ENCODE measurements around the gene ARAF. TPM values are rescaled to one million over a fixed set of nuclear protein-coding genes. Genes with fewer than 3 reads are reported as not detected.
A peak's percentile ranks its signal among the peaks of the same experiment; 100 is the strongest.

Gene ARAF
- total and polyA plus RNA-seq, 5 donors = 33.2 to 73.2 (median 67.5) TPM

DNA sequence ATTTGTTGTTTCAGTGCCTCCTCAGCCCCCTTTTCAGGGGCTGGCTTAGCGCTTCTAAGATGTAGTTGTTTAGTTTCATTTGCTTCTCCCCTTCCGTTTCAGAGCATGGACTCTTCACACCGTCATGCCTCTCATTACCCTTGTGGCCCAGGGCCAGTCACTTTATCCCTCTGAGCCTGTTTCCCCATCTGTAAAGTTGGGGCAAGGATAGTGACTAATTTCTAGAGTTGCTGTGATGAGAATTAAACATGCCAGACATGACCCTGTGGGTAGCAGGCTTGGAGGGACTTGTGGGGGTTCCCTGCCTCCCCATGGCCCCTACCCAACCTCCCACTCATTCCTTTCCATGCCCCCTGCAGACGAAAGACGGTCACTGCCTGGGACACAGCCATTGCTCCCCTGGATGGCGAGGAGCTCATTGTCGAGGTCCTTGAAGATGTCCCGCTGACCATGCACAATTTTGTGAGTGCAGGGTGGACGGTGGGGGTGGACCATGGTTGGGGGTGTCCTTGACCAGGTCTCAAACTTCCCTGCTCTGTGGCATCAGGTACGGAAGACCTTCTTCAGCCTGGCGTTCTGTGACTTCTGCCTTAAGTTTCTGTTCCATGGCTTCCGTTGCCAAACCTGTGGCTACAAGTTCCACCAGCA, 3.6 kb downstream of the ARAF start:
- 77% methylated on average over 12 of the region's 12 CpGs for WGBS
- DNase-seq (no peak), ATAC-seq (no peak)
- Histone ChIP-seq H3K27me3 (ENCODE audit: control insufficient read depth, insufficient read depth) (no peaks in the 10 kb centered on the region), H3K27ac (ENCODE audit: low read length) (no peak overlapping the region), H3K4me3 (ENCODE audit: low read length) (no peak overlapping the region), H3K4me1 (ENCODE audit: control insufficient read depth, insufficient read depth, low read length) (peaks cover 3% of the 10 kb centered on the region), H3K9me3 (ENCODE audit: control insufficient read depth, low read length) (no peaks in the 10 kb centered on the region)
- intact Hi-C loops (cut with DNase I) = loop anchor here in 1 of 4 donors (5.0 kb wide), 1 partner anchor 83 kb away; no protein-coding TSS in a partner anchor

DNA sequence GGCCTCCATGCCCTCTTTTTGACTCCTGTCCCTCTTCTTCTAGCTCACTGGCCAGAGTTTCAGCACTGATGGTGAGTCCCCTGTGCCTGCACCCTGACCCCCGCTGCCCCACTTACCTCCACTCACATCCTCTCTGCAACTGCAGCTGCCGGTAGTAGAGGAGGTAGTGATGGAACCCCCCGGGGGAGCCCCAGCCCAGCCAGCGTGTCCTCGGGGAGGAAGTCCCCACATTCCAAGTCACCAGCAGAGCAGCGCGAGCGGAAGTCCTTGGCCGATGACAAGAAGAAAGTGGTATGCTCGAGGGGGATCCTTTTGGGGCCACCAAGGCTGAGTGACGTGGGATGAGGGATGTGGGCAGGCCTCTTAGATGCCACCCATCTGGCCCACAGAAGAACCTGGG, 5.8 kb downstream of the ARAF start:
- Histone ChIP-seq H3K4me1 (ENCODE audit: control insufficient read depth, insufficient read depth, low read length) (peaks cover 2% of the 10 kb centered on the region), H3K27ac (ENCODE audit: low read length) (no peak overlapping the region), H3K27me3 (ENCODE audit: control insufficient read depth, insufficient read depth) (no peaks in the 10 kb centered on the region), H3K4me3 (ENCODE audit: low read length) (no peak overlapping the region), H3K9me3 (ENCODE audit: control insufficient read depth, low read length) (no peaks in the 10 kb centered on the region)
- 79% methylated on average over 11 of the region's 11 CpGs for WGBS
- DNase-seq (no peak), ATAC-seq (no peak)
- intact Hi-C loops (cut with DNase I) = no loop called here

DNA sequence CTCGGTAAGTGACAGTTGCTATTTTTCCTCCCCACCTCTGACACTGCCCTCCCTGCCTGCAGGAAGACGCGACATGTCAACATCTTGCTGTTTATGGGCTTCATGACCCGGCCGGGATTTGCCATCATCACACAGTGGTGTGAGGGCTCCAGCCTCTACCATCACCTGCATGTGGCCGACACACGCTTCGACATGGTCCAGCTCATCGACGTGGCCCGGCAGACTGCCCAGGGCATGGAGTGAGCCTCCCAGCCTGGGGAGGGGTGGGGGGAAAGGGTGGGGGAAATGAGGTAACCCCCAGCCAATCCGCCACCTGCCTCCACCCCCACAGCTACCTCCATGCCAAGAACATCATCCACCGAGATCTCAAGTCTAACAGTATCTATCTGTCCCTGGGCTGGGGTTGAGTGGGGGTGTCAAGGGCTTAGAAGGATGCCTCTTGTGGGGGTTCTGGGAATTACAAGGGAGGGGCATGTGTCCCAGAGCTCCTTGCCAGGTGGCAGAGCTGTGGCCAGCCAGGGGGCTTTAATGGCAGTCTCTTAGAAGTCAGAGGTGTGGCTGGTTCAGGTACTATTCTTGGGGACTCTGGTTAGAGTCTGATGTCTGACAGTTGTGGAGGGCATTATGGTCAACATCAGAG, 7.8 kb downstream of the ARAF start:
- ATAC-seq (no peak), DNase-seq (no peak)
- H3K4me1 ChIP-seq (ENCODE audit: control insufficient read depth, insufficient read depth, low read length) = peaks cover 6% of the 10 kb centered on the region
- intact Hi-C loops (cut with DNase I) = no loop called here
- H3K27me3 ChIP-seq (ENCODE audit: control insufficient read depth, insufficient read depth) = no peaks in the 10 kb centered on the region
- no peak overlapping the region for H3K4me3 ChIP-seq (ENCODE audit: low read length)
- whole genome bisulfite sequencing = 90% methylated on average over 13 of the region's 13 CpGs
- H3K27ac ChIP-seq (ENCODE audit: low read length) = no peak overlapping the region
- no peaks in the 10 kb centered on the region for H3K9me3 ChIP-seq (ENCODE audit: control insufficient read depth, low read length)

DNA sequence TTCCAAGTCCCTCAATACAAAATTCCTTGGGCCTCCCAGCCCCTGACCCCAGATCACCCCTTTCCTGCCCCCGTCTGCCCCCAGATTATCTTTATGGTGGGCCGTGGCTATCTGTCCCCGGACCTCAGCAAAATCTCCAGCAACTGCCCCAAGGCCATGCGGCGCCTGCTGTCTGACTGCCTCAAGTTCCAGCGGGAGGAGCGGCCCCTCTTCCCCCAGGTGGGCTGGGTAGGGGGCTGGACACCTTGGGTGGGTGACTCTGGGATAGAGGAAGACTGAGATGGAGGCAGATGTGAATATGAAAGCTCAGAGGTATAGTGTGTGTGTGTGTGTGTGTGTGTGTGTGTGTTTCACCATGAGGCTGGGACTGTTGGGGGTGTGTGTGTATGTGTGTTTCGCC, 9.8 kb downstream of the ARAF start:
- Histone ChIP-seq H3K4me1 (ENCODE audit: control insufficient read depth, insufficient read depth, low read length) (peaks cover 6% of the 10 kb centered on the region), H3K4me3 (ENCODE audit: low read length) (no peak overlapping the region), H3K27me3 (ENCODE audit: control insufficient read depth, insufficient read depth) (no peaks in the 10 kb centered on the region), H3K27ac (ENCODE audit: low read length) (no peak overlapping the region), H3K9me3 (ENCODE audit: control insufficient read depth, low read length) (no peaks in the 10 kb centered on the region)
- WGBS = 86% methylated on average over 8 of the region's 8 CpGs
- intact Hi-C loops (cut with DNase I) = no loop called here
- no peak for DNase-seq
- ATAC-seq = no peak

DNA sequence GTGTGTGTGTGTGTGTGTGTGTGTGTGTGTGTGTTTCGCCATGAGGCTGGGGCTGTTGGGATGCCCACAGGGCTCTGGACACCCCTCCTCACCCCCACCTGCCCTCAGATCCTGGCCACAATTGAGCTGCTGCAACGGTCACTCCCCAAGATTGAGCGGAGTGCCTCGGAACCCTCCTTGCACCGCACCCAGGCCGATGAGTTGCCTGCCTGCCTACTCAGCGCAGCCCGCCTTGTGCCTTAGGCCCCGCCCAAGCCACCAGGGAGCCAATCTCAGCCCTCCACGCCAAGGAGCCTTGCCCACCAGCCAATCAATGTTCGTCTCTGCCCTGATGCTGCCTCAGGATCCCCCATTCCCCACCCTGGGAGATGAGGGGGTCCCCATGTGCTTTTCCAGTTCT, 10.2 kb downstream of the ARAF start:
- no peak for DNase-seq
- ATAC-seq = no peak
- intact Hi-C loops (cut with DNase I) = no loop called here
- 91% methylated on average over 11 of the region's 11 CpGs for WGBS
- no peak overlapping the region for H3K27ac ChIP-seq (ENCODE audit: low read length)
- H3K4me1 ChIP-seq (ENCODE audit: control insufficient read depth, insufficient read depth, low read length) = peaks cover 6% of the 10 kb centered on the region
- H3K9me3 ChIP-seq (ENCODE audit: control insufficient read depth, low read length) = no peaks in the 10 kb centered on the region
- no peak overlapping the region for H3K4me3 ChIP-seq (ENCODE audit: low read length)
- H3K27me3 ChIP-seq (ENCODE audit: control insufficient read depth, insufficient read depth) = no peaks in the 10 kb centered on the region

DNA sequence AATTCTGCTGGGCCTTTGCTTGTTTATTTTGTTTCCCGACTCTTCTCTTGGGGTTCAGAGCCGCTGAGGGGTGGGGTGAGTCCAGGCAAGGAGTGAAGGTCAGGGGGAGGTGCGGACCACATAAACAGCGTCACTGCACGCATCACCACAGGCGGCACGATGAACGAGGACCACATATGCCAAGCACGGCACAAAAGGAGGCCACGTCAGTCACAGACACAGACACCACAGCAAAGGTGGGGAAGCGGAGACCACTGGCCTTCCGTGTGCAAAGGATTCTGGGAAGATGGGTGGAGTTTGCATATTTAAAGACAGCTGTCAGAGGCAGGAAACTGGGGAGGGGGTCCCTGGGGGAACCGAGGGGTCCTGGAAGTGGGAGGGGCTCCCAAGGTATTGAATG, 10.9 kb downstream of the ARAF start:
- Histone ChIP-seq H3K27ac (ENCODE audit: low read length) (no peak overlapping the region), H3K27me3 (ENCODE audit: control insufficient read depth, insufficient read depth) (no peaks in the 10 kb centered on the region), H3K9me3 (ENCODE audit: control insufficient read depth, low read length) (no peaks in the 10 kb centered on the region), H3K4me1 (ENCODE audit: control insufficient read depth, insufficient read depth, low read length) (peaks cover 6% of the 10 kb centered on the region), H3K4me3 (ENCODE audit: low read length) (no peak overlapping the region)
- WGBS = 92% methylated on average over 13 of the region's 13 CpGs
- intact Hi-C loops (cut with DNase I) = no loop called here
- DNase-seq (no peak), ATAC-seq (no peak)

DNA sequence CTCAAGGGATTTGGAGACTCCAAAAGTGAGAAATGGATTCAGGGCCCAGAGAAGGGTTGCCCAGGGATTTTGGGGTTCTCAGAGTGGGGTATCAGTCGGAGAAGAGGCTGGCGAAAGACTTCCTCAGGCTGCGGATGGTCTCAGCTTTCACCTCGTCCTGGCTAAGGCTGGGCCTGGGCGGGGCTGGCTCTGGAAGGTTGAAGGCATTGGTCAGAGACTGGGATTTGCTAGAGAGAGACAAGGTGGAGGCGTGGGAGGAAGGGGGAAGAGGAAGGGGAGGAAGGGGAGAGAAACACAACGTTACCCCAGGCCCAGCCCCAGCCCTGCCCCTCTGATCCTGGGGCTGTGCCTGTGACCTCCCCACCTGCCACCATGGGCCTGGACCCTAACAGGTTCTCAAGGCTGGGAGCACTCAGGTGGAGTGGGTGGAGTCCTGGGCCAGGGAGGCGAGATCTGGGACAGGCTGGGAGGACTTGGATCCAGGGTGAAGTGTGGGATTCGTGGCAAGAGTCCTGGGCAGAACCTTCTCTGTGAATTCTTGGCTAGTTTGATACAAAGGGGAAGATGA, 11.9 kb downstream of the ARAF start:
- no peak overlapping the region for H3K4me3 ChIP-seq (ENCODE audit: low read length)
- WGBS = 64% methylated on average over 9 of the region's 9 CpGs
- ATAC-seq = no peak
- intact Hi-C loops (cut with DNase I) = no loop called here
- no peaks in the 10 kb centered on the region for H3K27me3 ChIP-seq (ENCODE audit: control insufficient read depth, insufficient read depth)
- H3K27ac ChIP-seq (ENCODE audit: low read length) = peak overlapping the region; percentile 44
- peaks cover 6% of the 10 kb centered on the region for H3K4me1 ChIP-seq (ENCODE audit: control insufficient read depth, insufficient read depth, low read length)
- no peak for DNase-seq
- H3K9me3 ChIP-seq (ENCODE audit: control insufficient read depth, low read length) = no peaks in the 10 kb centered on the region

DNA sequence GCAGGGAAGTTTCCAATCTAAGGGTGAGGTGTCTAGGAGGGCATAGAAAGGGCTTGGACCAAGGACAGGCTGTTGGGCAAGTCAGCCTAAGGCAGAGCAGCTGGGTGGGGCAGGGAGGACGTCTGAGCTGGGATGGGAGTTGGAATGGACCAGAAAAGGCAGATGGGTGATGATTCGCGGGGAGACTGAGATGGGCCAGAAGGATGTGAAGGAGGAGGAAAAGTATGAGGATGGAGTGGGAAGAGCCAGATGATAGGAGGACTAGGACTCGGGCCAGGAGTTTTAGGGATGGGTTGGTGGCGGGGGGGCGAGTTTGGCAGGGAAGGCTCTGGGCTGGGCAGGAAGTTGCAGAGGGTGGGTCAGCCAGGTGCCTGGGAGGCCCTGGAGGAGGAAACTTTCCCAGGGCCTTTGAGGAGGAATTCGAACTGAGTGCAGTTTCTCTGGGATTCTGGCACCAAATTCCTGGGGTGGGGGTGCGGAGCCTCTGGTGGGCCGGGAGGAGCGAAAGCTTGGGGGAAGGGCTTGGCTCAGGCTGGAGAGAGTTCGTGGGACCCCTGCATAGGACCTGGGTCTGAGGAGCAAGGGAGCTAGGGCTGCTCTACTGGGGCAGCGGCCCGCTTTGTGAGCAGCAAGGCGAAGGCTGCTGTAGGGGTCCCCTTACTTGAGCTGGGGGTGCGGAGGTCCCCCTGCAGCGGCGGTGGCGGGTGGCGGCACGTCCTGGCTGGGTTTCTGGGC, 12.5 kb downstream of the ARAF start:
- Histone ChIP-seq H3K27me3 (ENCODE audit: control insufficient read depth, insufficient read depth) (no peaks in the 10 kb centered on the region), H3K9me3 (ENCODE audit: control insufficient read depth, low read length) (no peaks in the 10 kb centered on the region), H3K4me3 (ENCODE audit: low read length) (peak overlapping the region; percentile 48), H3K27ac (ENCODE audit: low read length) (peak overlapping the region; percentile 87), H3K4me1 (ENCODE audit: control insufficient read depth, insufficient read depth, low read length) (peaks cover 6% of the 10 kb centered on the region)
- DNase-seq (peak; percentile 61 to 83 (median 73)), ATAC-seq (peak; percentile 58 to 59)
- intact Hi-C loops (cut with DNase I) = no loop called here
- whole genome bisulfite sequencing = 11% methylated on average over 20 of the region's 20 CpGs

DNA sequence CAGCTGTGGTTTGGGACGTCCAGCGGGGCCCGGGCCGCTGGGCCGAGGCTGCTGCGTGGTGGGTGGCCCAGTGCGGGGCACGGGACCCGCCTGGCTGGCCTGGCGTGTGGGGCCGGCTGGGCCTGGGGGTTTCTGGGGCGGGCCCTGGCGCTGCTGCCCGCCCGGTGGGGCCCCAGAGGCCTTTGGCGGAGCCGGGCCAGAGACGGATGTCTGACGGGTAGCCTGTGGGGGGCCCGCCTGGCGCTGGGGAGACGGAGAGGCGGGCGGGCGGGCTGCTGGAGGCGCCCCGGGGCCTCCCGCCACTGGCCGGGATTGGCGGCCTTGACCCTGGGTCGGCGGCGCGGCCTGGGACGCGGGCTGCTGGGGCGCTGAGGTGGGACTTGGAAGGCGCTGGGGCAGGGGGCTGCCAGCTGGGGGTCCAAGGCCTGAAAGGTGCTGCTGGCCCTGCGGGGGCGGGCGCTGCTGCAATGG, 13.1 kb downstream of the ARAF start:
- Histone ChIP-seq H3K4me3 (ENCODE audit: low read length) (peak overlapping the region; percentile 48), H3K4me1 (ENCODE audit: control insufficient read depth, insufficient read depth, low read length) (peaks cover 6% of the 10 kb centered on the region), H3K27me3 (ENCODE audit: control insufficient read depth, insufficient read depth) (no peaks in the 10 kb centered on the region), H3K9me3 (ENCODE audit: control insufficient read depth, low read length) (no peaks in the 10 kb centered on the region), H3K27ac (ENCODE audit: low read length) (peak overlapping the region; percentile 87)
- intact Hi-C loops (cut with DNase I) = no loop called here
- ATAC-seq (peak; percentile 20 to 52), DNase-seq (peak in 2 of 3 donors; percentile 70 to 71)
- WGBS = 9% methylated on average over 40 of the region's 41 CpGs

DNA sequence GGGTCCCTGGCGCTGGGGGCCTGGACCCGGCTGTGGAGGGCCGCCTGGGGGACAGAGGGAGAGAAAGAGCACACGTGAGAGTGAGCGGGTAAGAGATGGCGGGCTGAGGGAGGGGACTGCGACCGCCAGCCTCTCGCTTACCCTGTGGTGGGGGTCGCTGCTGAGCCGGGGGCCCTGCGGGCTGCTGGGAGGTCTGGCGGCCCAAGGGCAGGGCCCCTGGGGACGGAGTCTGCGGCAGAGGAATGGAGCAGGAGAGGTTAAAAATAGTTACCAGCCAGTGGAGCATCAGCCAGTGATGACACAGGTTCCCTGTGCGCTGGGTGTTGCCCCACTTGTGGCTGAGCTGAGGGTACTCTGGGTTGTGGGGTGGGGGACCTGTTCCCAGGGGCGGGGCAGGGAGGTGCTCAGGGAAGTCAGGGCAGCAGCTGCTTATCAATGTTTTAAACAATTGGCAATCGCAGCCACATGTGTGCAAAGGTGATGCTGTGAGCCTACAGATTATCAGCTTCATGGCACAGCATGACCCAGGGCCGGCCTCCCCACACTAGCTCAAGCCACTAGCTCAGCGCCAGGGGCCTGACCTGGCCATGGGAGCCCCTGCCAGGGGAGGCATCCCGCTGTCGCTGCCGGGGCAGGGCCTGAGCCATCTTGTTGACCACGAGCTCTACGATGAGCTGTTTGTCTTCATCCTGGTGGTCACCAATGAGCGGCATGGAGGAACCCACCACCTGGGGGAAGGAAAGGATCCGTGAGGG, 13.7 kb downstream of the ARAF start:
- DNase-seq = peak in 1 of 3 donors; percentile 57
- peaks cover 6% of the 10 kb centered on the region for H3K4me1 ChIP-seq (ENCODE audit: control insufficient read depth, insufficient read depth, low read length)
- intact Hi-C loops (cut with DNase I) = no loop called here
- H3K9me3 ChIP-seq (ENCODE audit: control insufficient read depth, low read length) = no peaks in the 10 kb centered on the region
- peak in 1 of 2 donors; percentile 5 for ATAC-seq
- H3K27me3 ChIP-seq (ENCODE audit: control insufficient read depth, insufficient read depth) = no peaks in the 10 kb centered on the region
- H3K4me3 ChIP-seq (ENCODE audit: low read length) = peak overlapping the region; percentile 48
- WGBS = 50% methylated on average over 27 of the region's 27 CpGs
- H3K27ac ChIP-seq (ENCODE audit: low read length) = peak overlapping the region; percentile 87

Data from right cardiac atrium (tissue), 5 donors.